ENCODE results near the gene RTN4IP1.

The RTN4IP1 gene, protein sequence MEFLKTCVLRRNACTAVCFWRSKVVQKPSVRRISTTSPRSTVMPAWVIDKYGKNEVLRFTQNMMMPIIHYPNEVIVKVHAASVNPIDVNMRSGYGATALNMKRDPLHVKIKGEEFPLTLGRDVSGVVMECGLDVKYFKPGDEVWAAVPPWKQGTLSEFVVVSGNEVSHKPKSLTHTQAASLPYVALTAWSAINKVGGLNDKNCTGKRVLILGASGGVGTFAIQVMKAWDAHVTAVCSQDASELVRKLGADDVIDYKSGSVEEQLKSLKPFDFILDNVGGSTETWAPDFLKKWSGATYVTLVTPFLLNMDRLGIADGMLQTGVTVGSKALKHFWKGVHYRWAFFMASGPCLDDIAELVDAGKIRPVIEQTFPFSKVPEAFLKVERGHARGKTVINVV

DNA sequence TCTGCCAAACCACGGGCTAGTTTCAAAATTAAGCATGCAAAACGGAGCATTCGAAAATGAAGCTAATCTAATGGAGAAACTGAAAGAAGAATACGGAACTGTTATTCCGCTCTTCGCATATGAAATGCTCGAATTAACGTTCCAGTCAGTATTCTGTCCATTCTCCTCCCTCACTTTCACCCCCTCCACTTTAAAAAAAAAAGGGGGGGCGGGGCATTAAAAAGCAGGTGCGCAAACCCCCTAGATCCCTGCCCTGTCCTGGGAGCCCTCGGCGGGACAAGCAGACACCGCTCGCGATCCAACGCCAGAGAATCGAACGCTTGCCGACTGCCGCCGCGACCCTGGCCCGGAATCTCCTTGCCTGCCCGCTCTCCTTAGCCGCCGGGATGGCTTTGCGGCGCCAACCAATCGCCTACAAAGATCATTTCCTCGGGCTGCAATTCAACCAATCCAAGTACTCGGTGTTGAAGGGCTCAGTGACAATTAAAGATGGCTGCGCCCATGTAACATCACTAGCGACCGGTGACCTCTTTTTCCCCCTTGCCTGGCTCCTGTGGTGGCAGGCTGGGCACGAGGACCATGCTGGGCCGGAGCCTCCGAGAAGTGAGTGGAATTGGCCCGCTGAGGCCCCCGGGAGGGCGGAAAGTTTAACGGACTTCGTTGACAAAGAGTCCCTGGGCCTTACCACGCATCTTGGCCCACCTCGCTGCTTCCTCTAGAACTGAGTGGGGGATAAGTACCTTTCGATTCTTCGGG, at the start of gene RTN4IP1, which contains the start of gene QRSL1:
Gene RTN4IP1 (minus strand): TSS at position 396 of the 756 bp plus-strand sequence. CDS start 477 bp downstream, outside the sequence.
Gene QRSL1 (plus strand): TSS at position 476 of the 756 bp plus-strand sequence. CDS start 104 bp downstream, at position 580.
- peak; percentile 73 to 91 for DNase-seq

DNA sequence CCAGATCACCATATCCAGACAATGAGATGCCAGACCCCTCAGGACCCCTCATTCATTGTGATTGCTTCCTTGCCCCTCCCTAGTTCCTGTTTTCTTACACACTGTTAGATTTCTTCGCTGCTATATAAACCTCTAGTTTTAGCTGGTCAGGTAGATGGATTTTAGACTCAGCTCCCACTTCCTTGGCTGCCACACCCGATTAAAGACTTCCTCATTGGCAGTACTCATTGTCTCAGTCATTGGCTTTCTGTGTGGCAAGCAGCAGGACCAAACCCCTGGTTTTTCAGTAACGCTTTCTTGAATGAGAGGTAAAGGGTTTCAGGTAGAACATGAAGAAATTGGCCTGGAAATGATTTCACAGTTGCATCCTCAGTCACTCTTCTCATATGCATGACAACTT, 48.0 kb upstream of the RTN4IP1 start:
- no peak for DNase-seq

DNA sequence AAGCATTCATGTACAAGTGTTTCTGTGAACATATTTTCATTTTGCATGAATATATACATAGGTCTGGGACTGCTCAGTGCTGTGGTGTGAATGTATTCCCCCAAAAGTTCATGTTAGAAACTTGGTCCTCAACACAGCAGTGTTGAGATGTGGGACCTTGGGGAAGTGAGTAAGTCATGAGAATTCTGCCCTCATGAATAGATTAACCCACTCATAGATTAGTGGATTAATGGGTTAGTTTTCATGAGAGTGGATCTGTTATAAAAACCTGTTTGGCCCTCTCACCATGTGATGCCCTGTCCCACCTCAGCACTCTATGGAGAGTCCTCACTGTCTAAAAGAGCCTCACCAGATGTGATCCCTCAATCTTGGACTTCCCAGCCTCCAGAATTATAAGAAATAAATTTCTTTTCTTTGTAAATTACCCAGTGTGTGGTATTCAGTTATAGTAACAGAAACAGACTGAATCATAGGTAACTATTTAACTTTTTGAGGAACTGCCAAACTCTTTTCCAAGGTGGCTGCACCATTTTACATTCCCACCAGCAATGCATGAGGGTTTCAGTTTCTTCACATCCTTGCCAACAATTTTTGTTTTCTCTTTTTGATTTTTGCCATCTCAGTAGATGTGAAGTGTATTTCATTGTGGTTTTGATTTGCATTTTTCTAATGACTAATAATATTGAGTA, 45.4 kb upstream of the RTN4IP1 start:
- no peak for DNase-seq

DNA sequence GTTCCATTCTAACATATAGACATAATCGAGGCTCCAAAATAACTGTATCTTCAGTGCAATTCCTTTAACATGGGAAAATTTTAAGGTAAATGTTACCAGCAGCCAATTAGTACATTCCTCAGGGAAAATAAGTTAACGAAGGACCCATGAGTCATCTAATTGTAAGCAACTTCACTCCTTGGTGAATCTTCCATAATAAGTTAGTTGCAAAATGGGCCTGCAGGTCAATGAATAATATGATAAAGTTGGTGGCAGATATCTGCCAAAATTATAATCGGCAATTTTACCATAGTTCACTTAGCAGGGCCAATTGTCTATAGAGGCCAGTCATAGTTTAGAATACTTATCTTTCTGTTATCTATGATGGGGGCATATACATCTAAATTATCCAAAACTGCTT, 42.4 kb upstream of the RTN4IP1 start:
- no peak for DNase-seq

DNA sequence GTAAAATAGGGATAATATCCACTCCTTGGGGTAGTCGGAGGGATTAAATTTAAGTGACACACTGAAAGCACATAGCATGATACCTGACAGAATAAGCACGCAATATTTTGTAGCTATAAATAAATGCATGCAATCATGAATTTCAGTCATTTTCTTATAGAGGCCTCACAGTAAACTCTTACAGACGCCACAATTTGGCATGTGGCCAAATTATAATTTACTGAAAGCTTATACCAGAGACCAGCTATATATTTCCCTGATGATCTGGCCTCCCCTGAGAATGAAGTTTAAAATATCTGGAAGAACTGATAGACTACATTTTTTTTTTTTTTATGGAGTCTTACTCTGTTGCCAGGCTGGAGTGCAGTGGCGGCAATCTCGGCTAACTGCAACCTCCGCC, 40.9 kb upstream of the RTN4IP1 start:
- no peak for DNase-seq

DNA sequence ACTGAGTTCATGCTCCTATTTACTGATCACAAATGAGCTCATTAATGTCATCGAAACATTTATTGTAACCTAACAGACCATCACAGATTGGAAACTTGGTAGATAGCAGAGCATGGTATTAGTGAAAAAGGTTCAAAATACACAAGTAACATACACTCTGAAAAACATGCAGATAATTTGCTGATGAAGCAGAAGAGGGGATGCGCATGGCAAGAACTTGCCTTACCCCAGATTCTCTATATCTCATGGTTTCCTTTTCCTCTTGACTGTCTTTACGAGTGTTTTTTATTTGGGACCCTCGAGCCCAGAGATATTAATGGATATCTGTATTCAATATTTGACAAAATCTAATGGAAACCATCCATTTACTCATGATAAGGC, 37.7 kb upstream of the RTN4IP1 start:
- DNase-seq = no peak

DNA sequence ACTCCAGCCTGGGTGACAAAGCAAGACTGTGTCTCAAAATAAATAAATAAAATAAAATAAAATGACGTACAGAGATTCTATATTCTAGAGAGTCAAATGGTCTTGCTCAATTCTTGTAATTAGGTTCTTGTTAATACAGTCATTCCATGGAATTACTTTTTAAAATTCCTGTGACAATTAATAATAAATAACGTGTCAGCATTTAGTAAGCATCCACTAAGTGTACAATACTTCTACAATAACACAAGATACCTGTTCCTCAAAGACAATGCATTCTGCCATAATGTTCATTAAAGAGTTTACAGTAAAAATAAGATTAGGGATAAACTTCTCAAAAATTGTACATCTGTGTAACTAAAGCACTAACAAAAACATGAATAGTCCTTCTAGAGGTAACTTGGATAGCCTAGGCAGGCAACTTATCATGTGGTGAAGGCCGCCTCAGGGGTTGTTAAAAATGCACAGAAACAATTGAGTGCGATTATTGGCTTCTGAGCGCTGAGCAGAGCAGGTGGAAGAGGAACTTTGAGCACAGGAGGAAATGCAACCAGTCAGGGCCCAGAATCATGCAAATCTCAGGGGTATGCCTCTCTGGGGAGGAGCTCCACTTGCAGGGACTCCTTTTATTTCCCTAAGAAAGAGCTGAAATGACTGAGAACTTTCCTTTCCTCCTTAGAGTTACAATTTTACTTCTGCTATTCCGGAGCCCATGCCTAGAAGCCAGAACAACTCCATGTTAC, 37.2 kb upstream of the RTN4IP1 start:
- no peak for DNase-seq

DNA sequence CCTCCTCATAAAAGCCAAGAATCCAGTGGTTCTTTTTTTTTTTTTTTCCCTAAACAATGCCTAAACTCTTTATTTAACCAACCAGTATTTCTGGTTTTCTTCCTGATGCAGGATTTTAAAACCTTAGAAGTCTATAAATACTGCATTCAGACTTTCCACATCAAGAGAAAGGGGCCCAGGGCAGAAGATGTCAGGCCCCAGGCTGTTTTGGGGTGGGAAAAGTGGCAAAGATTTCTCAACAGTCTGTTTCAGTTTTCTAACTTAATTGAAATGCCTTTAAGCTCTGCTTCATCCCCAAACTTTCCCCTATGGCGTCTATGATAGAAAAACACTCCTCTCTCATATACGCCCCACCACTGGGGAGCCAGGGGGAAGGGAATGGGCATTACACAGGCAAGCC, 33.2 kb upstream of the RTN4IP1 start:
- DNase-seq = no peak

DNA sequence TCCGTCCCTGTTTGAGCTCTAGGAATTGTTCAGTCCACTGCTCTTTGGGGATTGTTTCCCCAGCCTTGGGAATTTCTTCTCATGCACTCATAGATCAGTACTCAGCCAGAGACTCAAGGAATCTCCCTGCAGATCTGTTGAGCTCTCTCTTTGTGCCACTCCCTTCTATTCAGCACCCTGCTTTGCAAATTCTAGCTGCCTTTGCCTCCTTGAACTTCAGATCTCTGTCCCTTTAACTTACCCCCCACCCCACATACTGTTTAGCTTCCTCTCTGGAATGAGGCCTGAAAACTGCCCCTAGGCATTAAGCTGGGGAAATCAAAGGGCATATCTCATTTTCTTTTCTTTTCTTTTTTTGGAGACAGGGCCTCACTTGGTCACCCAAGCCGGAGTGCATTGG, 30.6 kb upstream of the RTN4IP1 start:
- no peak for DNase-seq

DNA sequence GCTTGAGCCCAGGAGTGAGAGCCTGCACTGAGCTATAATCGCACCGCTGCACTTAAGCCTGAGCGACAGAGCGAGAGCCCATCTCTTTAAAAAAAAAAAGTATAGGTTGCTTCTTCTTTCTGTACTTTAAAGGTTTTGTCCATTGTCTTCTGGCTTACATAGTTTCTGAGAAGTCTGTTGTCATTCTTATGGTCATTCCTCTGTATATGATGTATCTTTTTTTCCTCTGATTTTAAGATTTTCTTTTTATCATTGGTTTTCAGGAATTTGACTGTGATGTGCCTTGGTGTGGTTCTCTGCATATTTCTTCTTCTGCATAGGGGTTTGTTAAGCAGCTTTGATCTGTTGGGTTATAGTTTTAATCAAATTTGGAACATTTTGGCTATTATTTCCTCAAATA, 29.2 kb upstream of the RTN4IP1 start:
- peak in 1 of 2 experiments; percentile 4 for DNase-seq

DNA sequence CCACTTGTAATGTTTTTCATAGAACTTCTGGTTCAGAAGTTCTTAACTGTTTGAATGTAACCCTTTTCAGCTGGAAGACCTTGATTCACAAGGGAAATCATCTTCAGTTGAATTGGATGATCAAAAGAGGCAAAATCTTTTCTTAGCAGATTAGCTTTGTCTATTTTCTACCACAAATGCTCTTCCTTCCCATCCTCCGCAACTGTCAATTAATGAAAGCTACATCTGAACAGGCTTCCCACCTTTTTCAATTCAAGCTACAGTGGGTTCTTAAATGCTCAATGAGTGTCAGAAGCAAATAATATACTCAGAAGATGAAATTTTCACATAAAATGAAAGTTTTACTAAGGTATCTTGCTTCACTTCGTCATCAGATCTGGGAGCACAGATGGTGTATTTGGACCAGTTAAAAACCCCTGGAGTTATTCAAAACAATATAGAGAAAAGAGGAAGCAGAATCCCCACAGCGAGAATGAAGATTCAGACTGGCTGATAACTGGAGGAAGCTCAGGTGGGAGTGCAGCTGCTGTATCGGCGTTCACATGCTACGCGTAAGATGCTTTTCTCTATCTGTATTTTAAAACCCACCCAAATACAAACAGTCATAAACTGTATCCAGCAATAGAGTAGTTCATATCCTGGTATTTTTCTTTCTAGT, 19.5 kb upstream of the RTN4IP1 start:
- no peak for DNase-seq

DNA sequence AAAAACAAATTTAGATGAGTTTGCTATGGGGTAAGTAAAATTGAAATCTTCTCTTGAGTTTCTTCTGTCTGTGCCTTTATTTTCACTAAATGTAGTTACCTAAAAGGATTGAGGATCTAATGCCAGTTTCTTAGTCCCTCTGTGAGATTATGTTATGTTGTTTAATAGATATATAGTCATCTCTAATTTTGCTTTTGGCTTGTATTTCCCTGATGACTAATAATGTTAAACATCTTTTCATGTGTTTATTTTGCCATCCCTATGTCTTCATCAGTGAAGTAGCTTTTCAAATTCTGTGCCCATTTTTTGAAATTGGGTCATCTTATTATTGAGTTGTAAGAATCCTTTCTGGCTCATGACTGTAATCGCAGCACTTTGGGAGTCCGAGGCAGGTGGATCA, 13.8 kb upstream of the RTN4IP1 start:
- no peak for DNase-seq

DNA sequence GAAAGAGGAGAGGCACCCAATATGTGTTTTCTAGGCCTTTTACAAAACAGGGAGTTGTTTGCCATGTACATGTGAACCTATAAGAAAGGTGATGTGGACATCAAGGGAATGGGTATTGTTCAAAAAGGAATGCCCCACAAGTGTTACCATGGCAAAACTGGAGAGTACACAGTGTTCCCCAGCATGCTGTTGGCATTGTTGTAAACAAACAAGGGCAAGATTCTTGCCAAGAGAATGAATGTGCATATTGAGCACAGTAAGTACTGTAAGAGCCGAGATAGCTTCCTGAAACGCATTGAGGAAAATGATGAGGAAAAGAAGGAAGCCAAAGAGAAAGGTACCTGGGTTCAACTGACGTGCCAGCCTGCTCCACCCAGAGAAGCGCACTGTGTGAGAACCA, 13.2 kb upstream of the RTN4IP1 start:
- no peak for DNase-seq

DNA sequence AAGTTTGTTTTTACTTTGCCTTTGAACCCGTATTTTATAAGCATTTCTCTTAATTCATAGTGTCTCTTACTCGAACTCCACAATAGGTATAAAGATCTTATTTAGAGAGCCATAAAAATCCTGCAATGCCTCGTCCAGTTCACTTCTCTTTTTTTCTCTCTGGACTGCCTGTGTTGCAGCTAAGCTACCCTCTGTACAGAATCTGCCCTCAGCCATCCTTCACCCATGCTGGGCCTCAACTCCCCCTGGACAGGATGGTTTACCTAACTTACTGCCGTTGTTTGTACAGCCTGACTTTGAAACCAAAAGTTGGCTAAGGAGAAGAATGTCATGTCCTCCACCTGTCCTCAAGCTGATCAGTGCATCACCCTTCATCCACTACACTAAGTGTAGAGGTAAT, 10.5 kb upstream of the RTN4IP1 start:
- no peak for DNase-seq

DNA sequence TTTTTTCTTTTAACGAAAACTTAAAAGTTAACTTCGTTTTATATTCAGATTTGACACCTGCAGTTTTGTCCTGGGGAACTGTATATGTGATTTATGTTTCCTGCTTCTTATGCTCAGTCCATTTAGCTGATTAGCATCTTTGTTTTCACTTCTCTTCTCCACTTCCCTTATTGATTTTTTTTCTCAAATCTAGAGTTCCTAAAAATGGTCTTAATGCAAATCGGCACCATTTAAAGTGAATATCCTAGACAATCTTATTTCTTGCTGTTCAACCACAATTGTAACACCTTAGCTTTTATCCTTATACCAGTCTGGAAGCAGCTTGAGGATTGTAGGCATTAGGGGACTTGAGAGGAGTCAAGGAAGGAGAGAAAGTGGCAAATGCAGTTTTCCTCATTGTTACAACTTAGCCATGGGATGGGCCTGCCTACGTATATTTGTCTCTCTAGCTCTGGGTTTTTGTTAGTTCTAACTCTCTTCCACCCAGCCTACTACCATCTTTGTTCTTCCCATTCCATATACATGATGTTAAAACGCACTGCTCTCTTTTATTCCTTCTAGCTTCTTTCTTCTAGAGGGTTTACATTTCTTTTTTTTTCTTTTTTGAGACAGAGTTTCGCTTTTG, 8.5 kb upstream of the RTN4IP1 start:
- DNase-seq = no peak

DNA sequence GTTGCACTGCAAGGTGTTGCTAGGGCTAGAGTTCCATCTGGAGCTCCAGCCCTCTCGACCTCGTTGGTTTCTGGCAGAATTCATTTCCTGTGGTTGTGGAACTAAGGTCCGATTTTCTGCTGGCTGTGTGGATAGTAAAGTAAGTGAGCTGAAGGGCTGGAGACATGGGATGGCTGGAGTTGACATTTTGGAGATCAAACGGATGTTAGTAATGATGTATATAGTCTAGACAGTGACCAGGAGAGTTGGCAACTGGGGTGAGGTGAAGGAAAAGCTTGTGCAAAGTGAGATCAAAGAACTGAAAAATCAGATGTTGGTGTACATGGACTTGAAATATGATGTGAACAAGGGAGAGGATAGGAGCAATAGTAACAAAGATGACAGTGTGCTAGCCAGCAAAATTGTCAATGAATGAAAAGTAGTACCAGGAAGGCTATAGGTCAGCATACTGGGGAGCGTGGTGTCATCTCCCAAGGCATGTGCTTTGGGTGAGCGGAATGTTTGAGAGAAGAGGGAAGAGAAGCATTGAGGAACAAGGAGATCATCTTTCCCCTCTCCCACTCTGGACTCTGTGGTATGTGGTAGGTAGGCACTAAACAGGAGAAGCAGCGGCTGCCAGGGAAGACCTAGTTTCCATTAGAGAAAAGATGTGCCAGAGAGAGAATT, 7.9 kb upstream of the RTN4IP1 start:
- no peak for DNase-seq

DNA sequence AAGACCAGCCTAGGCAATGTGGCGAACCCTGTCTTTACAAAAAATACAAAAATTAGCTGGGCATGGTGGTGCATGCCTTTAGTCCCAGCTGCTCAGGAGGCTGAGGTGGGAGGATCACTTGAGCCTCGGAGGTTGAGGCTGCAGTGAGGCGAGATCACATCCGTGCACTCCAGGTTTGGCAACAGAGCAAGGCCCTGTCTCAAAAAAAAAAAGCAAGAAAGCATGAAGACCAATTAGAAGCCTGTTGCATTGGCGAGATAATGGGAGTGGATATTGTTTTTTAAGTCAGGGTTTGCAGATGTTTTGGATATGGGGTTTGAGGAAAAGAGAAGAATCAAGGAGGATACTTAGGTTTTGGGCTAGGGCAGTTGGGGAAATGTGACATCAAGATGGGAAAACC, 5.3 kb upstream of the RTN4IP1 start:
- DNase-seq = no peak

DNA sequence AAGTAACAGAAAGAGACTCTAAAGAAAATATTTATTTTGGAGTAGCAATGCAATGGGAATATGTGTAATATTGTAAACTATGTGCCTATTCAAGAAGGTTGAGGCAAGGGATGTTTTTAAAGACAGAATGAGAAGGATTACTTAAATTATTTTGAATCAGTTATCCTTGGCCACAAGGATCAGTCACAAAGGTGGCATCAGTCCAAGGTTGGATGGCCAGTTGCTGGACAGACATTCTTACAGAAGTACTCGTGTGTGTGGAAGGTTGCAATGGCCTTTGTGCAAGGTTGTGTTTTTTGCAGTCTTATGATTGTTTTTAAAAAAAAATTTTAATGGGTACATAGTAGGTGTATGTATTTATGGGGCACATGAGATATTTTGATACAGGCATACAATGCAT, 2.0 kb upstream of the RTN4IP1 start:
- no peak for DNase-seq

DNA sequence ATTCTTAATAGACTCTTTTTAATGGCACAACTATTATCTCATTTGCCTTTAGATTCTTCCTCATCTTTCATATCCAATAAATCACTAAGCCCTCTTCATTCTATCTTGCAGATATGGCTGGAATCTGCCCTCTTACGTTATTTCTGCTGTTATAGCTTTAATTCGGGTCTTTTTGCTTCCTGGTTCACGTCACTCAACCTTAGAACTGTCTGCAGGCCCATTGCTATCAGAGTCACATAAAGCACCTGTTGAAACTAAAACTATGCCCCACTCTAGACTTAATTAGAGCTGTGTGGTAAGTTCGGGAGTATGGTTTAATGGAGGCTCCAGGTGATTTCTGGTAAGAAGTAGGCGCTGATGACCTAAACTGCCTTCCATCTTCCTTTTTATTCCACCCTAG, 1.1 kb upstream of the RTN4IP1 start:
- no peak for DNase-seq

DNA sequence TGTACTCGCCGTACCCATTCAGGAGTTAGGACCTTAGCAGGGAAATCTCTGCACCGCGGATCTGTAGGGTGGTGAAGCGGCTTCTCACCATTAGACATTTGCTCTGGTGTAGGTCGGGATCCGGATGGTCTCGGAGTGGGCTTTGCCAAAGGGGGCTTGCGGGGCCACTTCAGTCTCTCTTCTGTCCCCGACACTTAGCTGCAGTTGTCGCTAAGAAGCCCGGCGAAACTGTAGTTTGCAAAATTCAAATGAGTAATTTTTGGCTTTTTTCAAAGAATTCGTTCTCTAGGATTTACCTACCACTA, 513 bp upstream of the RTN4IP1 start:
- DNase-seq = no peak

DNA sequence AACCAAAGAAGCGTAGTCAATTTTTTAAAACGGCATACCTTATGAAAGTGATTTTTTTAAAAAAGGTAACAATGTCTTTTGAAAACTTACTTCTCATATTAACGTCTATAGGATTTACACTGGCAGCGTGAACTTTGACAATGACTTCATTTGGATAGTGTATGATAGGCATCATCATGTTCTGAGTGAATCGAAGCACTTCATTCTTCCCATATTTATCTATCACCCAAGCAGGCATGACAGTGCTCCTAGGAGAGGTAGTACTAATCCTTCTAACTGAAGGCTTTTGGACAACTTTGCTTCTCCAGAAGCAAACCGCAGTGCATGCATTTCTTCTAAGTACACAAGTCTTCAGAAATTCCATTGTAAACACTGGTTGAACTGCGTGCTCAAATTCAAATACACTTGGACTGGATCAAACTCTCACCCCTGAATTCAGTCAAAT, 618 bp downstream of the RTN4IP1 start:
- DNase-seq = no peak

Data from SW 1271 (cell line).